B cell (primary cell): ENCODE measurements around the gene CAPZB. TPM values are rescaled to one million over a fixed set of nuclear protein-coding genes. Genes with fewer than 3 reads are reported as not detected.

ENCODE experiments used
- ATAC-seq: fragments of 200-7000 bp; cut with Tn5 transposase; one replicate; pipeline ENCODE4 v1.10.0; 2021; ENCODE audit warnings: low read depth, mild to moderate bottlenecking, moderate number of reproducible peaks, moderate library complexity
- CTCF ChIA-PET: fragments of 350-600 bp; sonication (Branson Sonifier 250); formaldehyde crosslinking; loops from one replicate; lab custom pipeline; 2021; ENCODE audit warnings: antibody characterized with exemption, inconsistent platforms; lab: Charles Lee
- POLR2A ChIA-PET: fragments of 350-600 bp; sonication (Branson Sonifier 250); formaldehyde crosslinking; loops from one replicate; lab custom pipeline; 2021; ENCODE audit warnings: antibody characterized with exemption; lab: Charles Lee
- DNase-seq: peaks from one replicate; pipeline ENCODE4 v3.0.0; 2013
- H2AFZ ChIP-seq: 2 replicates; pipeline ENCODE4 v1.6.1; 2012; ENCODE audit warnings: mild to moderate bottlenecking, low read depth, low read length; ENCODE audit not compliant: insufficient read depth, poor library complexity, severe bottlenecking
- H3K27ac ChIP-seq, 2 donors: 1 replicate in 1 of 2; 2 replicates in 1 of 2; pipeline ENCODE4 v1.5.1; 2012 to 2013; ENCODE audit warnings: low read length in 2 of 2, mild to moderate bottlenecking in 2 of 2, moderate library complexity in 1 of 2
- H3K27me3 ChIP-seq, 4 experiments: fragments of 200-600 bp in 1 of 4; sonication (generic) in 1 of 4; replicated peaks in 1 of 4; 1 replicate in 2 of 4; 2 replicates in 2 of 4; pipeline versions ENCODE4 v1.6.1 to v1.7.0; 2013 to 2016; ENCODE audit warnings: low read length in 3 of 4, mild to moderate bottlenecking in 2 of 4, mixed read lengths in 1 of 4, moderate library complexity in 1 of 4; ENCODE audit not compliant: insufficient read depth in 4 of 4, control insufficient read depth in 3 of 4; ENCODE audit errors: control extremely low read depth in 1 of 4
- H3K36me3 ChIP-seq, 2 experiments: replicated peaks in 1 of 2; 1 replicate in 1 of 2; 2 replicates in 1 of 2; pipeline versions ENCODE4 v1.6.1 to v1.7.1; 2013; ENCODE audit warnings: low read length in 1 of 2; ENCODE audit not compliant: insufficient read depth in 2 of 2, control insufficient read depth in 1 of 2; ENCODE audit errors: control extremely low read depth in 1 of 2, extremely low read depth in 1 of 2
- H3K4me1 ChIP-seq, 2 donors: fragments of 200-600 bp in 1 of 2; sonication (generic) in 1 of 2; 1 replicate in 1 of 2; 2 replicates in 1 of 2; pipeline versions ENCODE4 v1.5.1 to v1.6.1; 2013 to 2017; ENCODE audit warnings: low read length in 2 of 2; ENCODE audit not compliant: control insufficient read depth in 2 of 2, insufficient read depth in 2 of 2
- H3K4me2 ChIP-seq: replicated peaks from 2 replicates; pipeline ENCODE3; 2012; ENCODE audit warnings: mild to moderate bottlenecking, low read depth, low read length; ENCODE audit not compliant: poor library complexity, severe bottlenecking
- H3K4me3 ChIP-seq, 5 experiments: fragments of 200-600 bp in 1 of 5; sonication (generic) in 1 of 5; 1 replicate in 3 of 5; 2 replicates in 2 of 5; pipeline versions ENCODE4 v1.5.1 to v1.7.0; 2011 to 2016; ENCODE audit warnings: low read length in 4 of 5, mild to moderate bottlenecking in 4 of 5, low read depth in 2 of 5, control low read depth in 1 of 5, moderate library complexity in 1 of 5; ENCODE audit not compliant: insufficient read depth in 1 of 5; ENCODE audit errors: control extremely low read depth in 1 of 5, extremely low read depth in 1 of 5
- H3K79me2 ChIP-seq: fragments of 200-600 bp; sonication (generic); one replicate; pipeline ENCODE4 v1.6.0; 2016; ENCODE audit warnings: low read length; ENCODE audit not compliant: control insufficient read depth, insufficient read depth
- H3K9ac ChIP-seq: fragments of 200-600 bp; sonication (generic); 2 replicates; pipeline ENCODE4 v1.6.1; 2017; ENCODE audit warnings: mild to moderate bottlenecking, low read length, moderate library complexity
- H3K9me3 ChIP-seq, 3 donors: one replicate each; pipeline versions ENCODE4 v1.6.1 to v1.7.1; 2013; ENCODE audit warnings: low read length in 2 of 3; ENCODE audit not compliant: control insufficient read depth in 2 of 3, insufficient read depth in 1 of 3; ENCODE audit errors: control extremely low read depth in 1 of 3
- H4K20me1 ChIP-seq: 2 replicates; pipeline ENCODE4 v1.6.0; 2012; ENCODE audit warnings: mild to moderate bottlenecking, low read length; ENCODE audit not compliant: insufficient read depth, control insufficient read depth, poor library complexity, severe bottlenecking
- H3K27ac Mint-ChIP-seq: one replicate; pipeline ENCODE4 v1.8.0; 2021; ENCODE audit warnings: mixed read lengths
- H3K27me3 Mint-ChIP-seq: one replicate; pipeline ENCODE4 v1.8.0; 2021; ENCODE audit warnings: mixed read lengths
- H3K4me1 Mint-ChIP-seq: one replicate; pipeline ENCODE4 v1.8.0; 2021; ENCODE audit warnings: mixed read lengths
- H3K4me3 Mint-ChIP-seq: one replicate; pipeline ENCODE4 v1.8.0; 2021; ENCODE audit warnings: mixed read lengths
- H3K9me3 Mint-ChIP-seq: one replicate; pipeline ENCODE4 v1.8.0; 2022; ENCODE audit warnings: mixed read lengths; ENCODE audit not compliant: insufficient read depth
- EZH2 ChIP-seq: IDR thresholded peaks from 2 replicates; pipeline ENCODE4 v1.6.1; 2012; ENCODE audit warnings: borderline replicate concordance, low read depth, mild to moderate bottlenecking, moderate library complexity, low read length; ENCODE audit not compliant: insufficient read depth, poor library complexity, severe bottlenecking
- WGBS: methylation state at CpG from one replicate; pipeline ENCODE4 v1.1.5; 2013; ENCODE audit warnings: missing lambda C conversion rate; ENCODE audit not compliant: insufficient coverage; 5-methylcytosine and 5-hydroxymethylcytosine counted together
- intact Hi-C: fragments of 100-400 bp; cut with micrococcal nuclease; formaldehyde crosslinking; loops from one replicate; pipeline ENCODE4 v1.10.0; 2022
- polyA plus RNA-seq: library from polyadenylated mRNA; depleted of rRNA; stranded (reverse); fragments of >200 nt; gene quantifications from 2 replicates; pipeline ENCODE4 v1.2.3, GENCODE V29; 2012
- total RNA-seq, 2 donors: library from RNA; stranded (reverse); fragments of 120-200 nt in 1 of 2; gene quantifications; 1 replicate in 1 of 2; 2 replicates in 1 of 2; pipeline versions ENCODE4 v1.2.3 to v1.2.4, GENCODE V29; 2013 to 2022
- TF ChIP-seq, protein P1 (sequence below): fragments of 200-600 bp; IDR thresholded peaks from one replicate; pipeline ENCODE4 v1.8.0; 2022; ENCODE audit warnings: antibody characterized with exemption, mild to moderate bottlenecking

CAPZB gene
- total and polyA plus RNA-seq, 2 donors (not counting 1 experiment from before 2014, with no cell fraction given): 126 to 193 TPM

DNA sequence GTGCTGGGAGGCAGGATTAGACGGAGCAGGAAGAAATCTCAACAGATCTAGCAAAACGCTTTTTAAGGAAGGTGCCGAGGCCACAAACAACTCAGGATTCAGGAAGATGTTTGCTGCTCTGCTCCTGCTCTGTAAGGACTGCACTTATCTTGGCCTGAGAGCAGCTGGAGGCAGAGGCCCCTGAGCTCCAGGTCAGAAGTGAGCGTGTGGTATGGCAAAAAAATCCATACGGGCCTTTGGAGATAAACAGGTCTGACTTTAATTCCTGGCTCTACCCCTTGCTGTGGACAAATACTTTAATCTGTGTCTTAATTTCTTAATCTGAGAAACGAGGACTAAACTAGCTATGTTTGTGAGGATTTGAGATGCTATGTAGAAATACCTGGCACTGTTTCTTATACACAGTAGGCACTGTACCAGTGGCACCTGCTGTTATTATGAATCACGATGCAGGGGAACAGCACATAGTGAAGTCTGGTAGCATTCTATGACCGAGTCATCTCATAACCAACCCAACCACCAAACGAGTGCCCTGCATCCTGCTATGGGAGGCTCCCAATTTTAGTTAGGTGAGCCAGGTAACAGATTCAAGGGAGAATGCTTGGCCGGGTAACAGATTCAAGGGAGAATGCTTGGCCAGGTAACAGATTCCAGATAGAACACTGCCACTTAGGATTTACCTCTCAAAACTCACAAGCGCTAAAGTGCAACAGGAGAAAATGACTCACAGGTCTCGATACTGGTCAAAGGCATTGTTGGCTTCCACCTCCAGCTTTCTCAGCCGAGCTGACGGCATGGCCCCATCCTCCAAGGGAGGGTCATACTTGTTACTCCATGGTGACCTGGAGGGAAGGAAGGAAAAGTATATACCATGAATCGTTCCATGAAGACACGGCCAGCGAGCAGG is 107.3 kb downstream of the CAPZB start:
- peaks cover 1% of the 10 kb centered on the region for H3K4me1 Mint-ChIP-seq
- Histone ChIP-seq H3K9me3 (no peaks in the 10 kb centered on the region), H3K36me3 (peaks cover 10 to 79% of the 10 kb centered on the region in 2 experiments), H3K27me3 (no peaks in the 10 kb centered on the region), H4K20me1 (peaks cover 53% of the 10 kb centered on the region), H3K79me2 (peaks cover 76% of the 10 kb centered on the region), H2AFZ (no peak overlapping the region), H3K9ac (no peak overlapping the region), H3K27ac (no peak overlapping the region), H3K4me3 (no peak overlapping the region), H3K4me1 (no peaks in the 10 kb centered on the region), H3K4me2 (no peak overlapping the region)
- no peak overlapping the region for H3K4me3 Mint-ChIP-seq
- CTCF ChIA-PET: interaction anchor here (0.7 to 1.4 kb wide), 5 partner anchors 13 to 327 kb away, joined by 3 to 4 read pairs (median 3); no protein-coding TSS in a partner anchor
- TF ChIP-seq EZH2: no peak
- TF ChIP-seq, protein P1, sequence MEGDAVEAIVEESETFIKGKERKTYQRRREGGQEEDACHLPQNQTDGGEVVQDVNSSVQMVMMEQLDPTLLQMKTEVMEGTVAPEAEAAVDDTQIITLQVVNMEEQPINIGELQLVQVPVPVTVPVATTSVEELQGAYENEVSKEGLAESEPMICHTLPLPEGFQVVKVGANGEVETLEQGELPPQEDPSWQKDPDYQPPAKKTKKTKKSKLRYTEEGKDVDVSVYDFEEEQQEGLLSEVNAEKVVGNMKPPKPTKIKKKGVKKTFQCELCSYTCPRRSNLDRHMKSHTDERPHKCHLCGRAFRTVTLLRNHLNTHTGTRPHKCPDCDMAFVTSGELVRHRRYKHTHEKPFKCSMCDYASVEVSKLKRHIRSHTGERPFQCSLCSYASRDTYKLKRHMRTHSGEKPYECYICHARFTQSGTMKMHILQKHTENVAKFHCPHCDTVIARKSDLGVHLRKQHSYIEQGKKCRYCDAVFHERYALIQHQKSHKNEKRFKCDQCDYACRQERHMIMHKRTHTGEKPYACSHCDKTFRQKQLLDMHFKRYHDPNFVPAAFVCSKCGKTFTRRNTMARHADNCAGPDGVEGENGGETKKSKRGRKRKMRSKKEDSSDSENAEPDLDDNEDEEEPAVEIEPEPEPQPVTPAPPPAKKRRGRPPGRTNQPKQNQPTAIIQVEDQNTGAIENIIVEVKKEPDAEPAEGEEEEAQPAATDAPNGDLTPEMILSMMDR: no peak
- no peaks in the 10 kb centered on the region for H3K9me3 Mint-ChIP-seq
- H3K27me3 Mint-ChIP-seq: no peaks in the 10 kb centered on the region
- no peak for DNase-seq
- no peak for ATAC-seq
- intact Hi-C loops: no loop called here
- POLR2A ChIA-PET: no interaction called here
- over 99% methylated on average over 11 of the region's 17 CpGs for WGBS
- H3K27ac Mint-ChIP-seq: no peak overlapping the region
